ENCODE results near the gene ERC1. TPM values are rescaled to one million over a fixed set of nuclear protein-coding genes. Genes with fewer than 3 reads are reported as not detected.

The ERC1 gene
- 10 to 100 TPM; 44.1 to 51.9 TPM for total RNA-seq
- 10 to 100 TPM; 14.0 to 22.5 (median 14.3) TPM for polyA plus RNA-seq
- total RNA-seq = 28.5 to 109 (median 55.2) reads per million in 6 experiments

GRCh38 chr12:990661-991349 is at the start of gene ERC1:
TSS of gene ERC1 (plus strand) at chr12:991223. CDS start at chr12:1027904, 36,681 bp downstream.
- H3K4me3 Mint-ChIP-seq = peak within 1 kb of the TSS; percentile 88 to 98 (median 96)
- POLR2A ChIA-PET = interaction anchor here (0.6 to 3.0 kb wide), 7 partner anchors 13 to 602 kb away, joined by 3 to 27 read pairs (median 4); partner anchors contain the start of genes CCDC77 and RAD52
- peak; percentile 78 to 82 for ATAC-seq

GRCh38 chr12:943051-943450 is 48.0 kb upstream of the ERC1 start:
- H3K27ac Mint-ChIP-seq = peak overlapping the region in 1 of 10 donors; percentile 67
- H3K4me1 Mint-ChIP-seq = peaks cover 25 to 45% (median 37%) of the 10 kb centered on the region in 4 donors
- no peak overlapping the region for H3K4me3 Mint-ChIP-seq
- POLR2A ChIA-PET = no interaction called here
- no peaks in the 10 kb centered on the region for H3K27me3 Mint-ChIP-seq
- H3K9me3 Mint-ChIP-seq = no peaks in the 10 kb centered on the region
- H3K36me3 Mint-ChIP-seq = peaks cover 4 to 63% (median 10%) of the 10 kb centered on the region in 3 donors
- no peak for DNase-seq
- no peak for ATAC-seq

More at GRCh38 chr12:990661-991349, at the start of gene ERC1:
- Mint-ChIP-seq H3K27me3 (no peaks in the 10 kb centered on the region), H3K9me3 (no peaks in the 10 kb centered on the region), H3K27ac (peak within 1 kb of the TSS; percentile 92 to 99 (median 96)), H3K36me3 (peaks cover 0 to 1% (median 0%) of the 10 kb centered on the region in 3 donors), H3K4me1 (peaks cover 30 to 51% (median 48%) of the 10 kb centered on the region in 4 donors)
- peak; percentile 73 to 91 (median 88) for DNase-seq

GRCh38 chr12:944211-944610 is 46.8 kb upstream of the ERC1 start:
- Mint-ChIP-seq H3K4me1 (peaks cover 32 to 54% (median 47%) of the 10 kb centered on the region in 4 donors), H3K27me3 (no peaks in the 10 kb centered on the region), H3K4me3 (peak overlapping the region in 4 of 10 donors; percentile 1 to 40 (median 8)), H3K9me3 (no peaks in the 10 kb centered on the region), H3K27ac (peak overlapping the region; percentile 37 to 87 (median 59)), H3K36me3 (peaks cover 4 to 57% (median 10%) of the 10 kb centered on the region in 3 donors)
- POLR2A ChIA-PET = interaction anchor here (0.7 kb wide), 1 partner anchor 30 kb away, joined by 8 read pairs; no protein-coding TSS in a partner anchor
- no peak for DNase-seq
- ATAC-seq = no peak

DNA sequence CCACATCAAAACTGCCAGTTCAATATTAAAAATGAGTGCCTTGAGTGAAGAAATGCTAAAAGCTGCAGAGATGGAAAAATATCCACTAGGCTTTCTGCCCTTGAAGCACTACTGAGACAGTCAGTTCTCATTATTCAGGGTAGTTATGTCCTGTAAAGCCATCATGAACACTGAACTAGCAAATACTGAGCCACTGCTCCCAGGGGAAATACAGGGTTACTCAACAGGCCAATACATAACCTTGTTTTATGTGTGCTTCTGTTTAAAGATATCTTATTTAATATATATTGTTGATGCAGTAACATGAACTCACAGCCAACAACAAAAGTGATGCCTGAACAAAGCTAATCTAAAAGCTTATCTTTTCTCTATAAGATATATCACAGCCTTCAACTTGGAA is 44.8 kb upstream of the ERC1 start:
- DNase-seq = no peak
- Mint-ChIP-seq H3K4me1 (peaks cover 27 to 48% (median 42%) of the 10 kb centered on the region in 4 donors), H3K27me3 (no peaks in the 10 kb centered on the region), H3K9me3 (no peaks in the 10 kb centered on the region), H3K36me3 (peaks cover 0 to 39% (median 0%) of the 10 kb centered on the region in 3 donors), H3K4me3 (peak overlapping the region in 3 of 10 donors; percentile 2 to 58 (median 37)), H3K27ac (peak overlapping the region in 7 of 10 donors; percentile 2 to 76 (median 38))
- ATAC-seq = no peak
- POLR2A ChIA-PET = interaction anchor here (0.8 kb wide), 1 partner anchor 17 kb away, joined by 3 read pairs; no protein-coding TSS in a partner anchor

DNA sequence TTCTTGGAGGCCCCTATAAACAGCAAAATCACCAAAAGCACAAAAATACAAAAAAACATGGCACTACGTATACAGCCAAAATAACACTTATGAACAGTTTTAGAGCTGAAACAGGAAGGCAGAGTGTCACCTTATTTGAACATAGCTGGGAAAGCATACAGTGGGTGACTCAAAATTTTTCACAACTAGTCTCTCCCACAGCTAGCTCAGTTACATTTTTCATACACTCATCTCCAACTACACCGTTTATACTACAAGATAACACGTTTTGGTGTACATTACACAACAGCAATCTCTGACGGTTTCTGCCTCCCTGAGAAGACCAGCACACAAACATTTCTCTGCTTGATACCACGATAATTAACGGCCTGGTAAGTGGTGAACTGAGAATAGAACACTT is 44.4 kb upstream of the ERC1 start:
- Mint-ChIP-seq H3K4me1 (peaks cover 27 to 48% (median 42%) of the 10 kb centered on the region in 4 donors), H3K4me3 (peak overlapping the region in 4 of 10 donors; percentile 22 to 58 (median 32))
- DNase-seq = no peak

GRCh38 chr12:948238-948637 is 42.8 kb upstream of the ERC1 start:
- Mint-ChIP-seq H3K27ac (peak overlapping the region; percentile 4 to 95 (median 38)), H3K9me3 (no peaks in the 10 kb centered on the region), H3K36me3 (peaks cover 0 to 25% (median 0%) of the 10 kb centered on the region in 3 donors), H3K4me3 (peak overlapping the region; percentile 38 to 99 (median 78)), H3K27me3 (no peaks in the 10 kb centered on the region), H3K4me1 (peaks cover 25 to 42% (median 40%) of the 10 kb centered on the region in 4 donors)
- DNase-seq (no peak), ATAC-seq (no peak)
- POLR2A ChIA-PET = interaction anchor here (1.9 kb wide), 1 partner anchor 43 kb away, joined by 27 read pairs; the partner anchor contains the start of gene ERC1

More for the DNA sequence above, 44.4 kb upstream of the ERC1 start:
- H3K27ac Mint-ChIP-seq = peak overlapping the region in 8 of 10 donors; percentile 1 to 73 (median 24)
- H3K9me3 Mint-ChIP-seq = no peaks in the 10 kb centered on the region
- POLR2A ChIA-PET = interaction anchor here (0.8 kb wide), 1 partner anchor 17 kb away, joined by 3 read pairs; no protein-coding TSS in a partner anchor
- H3K36me3 Mint-ChIP-seq = peaks cover 0 to 38% (median 0%) of the 10 kb centered on the region in 3 donors
- H3K27me3 Mint-ChIP-seq = no peaks in the 10 kb centered on the region
- ATAC-seq = no peak

GRCh38 chr12:949453-950191 is 41.4 kb upstream of the ERC1 start, which contains the start of gene RAD52:
TSS of gene RAD52 (minus strand) at chr12:949694. CDS start at chr12:933058, 16,636 bp downstream.
- peak; percentile 93 to 97 (median 96) for DNase-seq
- peak within 1 kb of the TSS; percentile 87 to 99 (median 96) for H3K27ac Mint-ChIP-seq
- POLR2A ChIA-PET = interaction anchor here (0.7 to 1.9 kb wide), 15 partner anchors 39 to 645 kb away, joined by 3 to 27 read pairs (median 5); partner anchors contain the start of genes ERC1, FBXL14, KDM5A and WNK1
- ATAC-seq = peak; percentile 86 to 88
- no peaks in the 10 kb centered on the region for H3K9me3 Mint-ChIP-seq
- H3K4me3 Mint-ChIP-seq = peak within 1 kb of the TSS; percentile 86 to 99 (median 97)
- no peaks in the 10 kb centered on the region for H3K27me3 Mint-ChIP-seq
- H3K36me3 Mint-ChIP-seq = peaks cover 0 to 13% (median 0%) of the 10 kb centered on the region in 3 donors
- H3K4me1 Mint-ChIP-seq = peaks cover 19 to 30% (median 29%) of the 10 kb centered on the region in 4 donors

DNA sequence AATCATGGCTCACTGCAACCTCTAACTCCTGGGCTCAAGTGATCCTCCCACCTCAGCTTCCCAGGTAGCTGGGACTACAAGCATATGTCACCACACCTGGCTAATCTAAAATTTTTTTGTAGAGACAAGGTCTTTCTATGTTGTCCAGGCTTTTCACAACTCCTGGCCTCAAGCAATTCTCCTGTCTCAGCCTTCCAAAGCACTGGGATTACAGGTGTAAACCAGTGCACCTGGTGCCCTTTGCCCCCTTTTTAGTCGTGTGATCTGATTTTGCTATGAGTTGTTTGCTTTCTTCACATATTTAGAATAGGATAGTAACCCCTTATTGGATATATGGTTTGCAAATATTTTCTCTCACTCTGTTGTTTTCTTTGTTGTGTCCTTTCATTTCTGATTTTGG is 39.8 kb upstream of the ERC1 start:
- Mint-ChIP-seq H3K9me3 (no peaks in the 10 kb centered on the region), H3K27ac (peak overlapping the region in 6 of 10 donors; percentile 5 to 87 (median 49)), H3K36me3 (peaks cover 0 to 4% (median 0%) of the 10 kb centered on the region in 3 donors), H3K4me1 (peaks cover 14 to 23% (median 22%) of the 10 kb centered on the region in 4 donors), H3K27me3 (no peaks in the 10 kb centered on the region), H3K4me3 (peak overlapping the region in 8 of 10 donors; percentile 39 to 99 (median 60))
- no peak for DNase-seq
- no peak for ATAC-seq
- POLR2A ChIA-PET = no interaction called here

GRCh38 chr12:953776-954175 is 37.2 kb upstream of the ERC1 start:
- peak overlapping the region in 2 of 10 donors; percentile 7 to 72 for H3K27ac Mint-ChIP-seq
- no peaks in the 10 kb centered on the region for H3K9me3 Mint-ChIP-seq
- peaks cover 5 to 6% (median 5%) of the 10 kb centered on the region in 4 donors for H3K4me1 Mint-ChIP-seq
- no peak for DNase-seq
- POLR2A ChIA-PET = no interaction called here
- no peaks in the 10 kb centered on the region for H3K36me3 Mint-ChIP-seq
- H3K4me3 Mint-ChIP-seq = no peak overlapping the region
- no peaks in the 10 kb centered on the region for H3K27me3 Mint-ChIP-seq
- no peak for ATAC-seq

- Mint-ChIP-seq H3K4me1 (peaks cover 0 to 1% (median 0%) of the 10 kb centered on the region in 4 donors), H3K4me3 (no peak overlapping the region), H3K27ac (no peak overlapping the region), H3K9me3 (no peaks in the 10 kb centered on the region), H3K27me3 (no peaks in the 10 kb centered on the region), H3K36me3 (no peaks in the 10 kb centered on the region)
- DNase-seq (no peak), ATAC-seq (no peak)
- POLR2A ChIA-PET = no interaction called here
Observed at GRCh38 chr12:954741-955140, 36.3 kb upstream of the ERC1 start.

- DNase-seq (no peak), ATAC-seq (no peak)
- no peaks in the 10 kb centered on the region for H3K4me1 Mint-ChIP-seq
- H3K27me3 Mint-ChIP-seq = no peaks in the 10 kb centered on the region
- no peaks in the 10 kb centered on the region for H3K36me3 Mint-ChIP-seq
- POLR2A ChIA-PET = no interaction called here
- no peak overlapping the region for H3K4me3 Mint-ChIP-seq
- no peaks in the 10 kb centered on the region for H3K9me3 Mint-ChIP-seq
- no peak overlapping the region for H3K27ac Mint-ChIP-seq
Observed at GRCh38 chr12:955939-956338, 35.1 kb upstream of the ERC1 start.

DNA sequence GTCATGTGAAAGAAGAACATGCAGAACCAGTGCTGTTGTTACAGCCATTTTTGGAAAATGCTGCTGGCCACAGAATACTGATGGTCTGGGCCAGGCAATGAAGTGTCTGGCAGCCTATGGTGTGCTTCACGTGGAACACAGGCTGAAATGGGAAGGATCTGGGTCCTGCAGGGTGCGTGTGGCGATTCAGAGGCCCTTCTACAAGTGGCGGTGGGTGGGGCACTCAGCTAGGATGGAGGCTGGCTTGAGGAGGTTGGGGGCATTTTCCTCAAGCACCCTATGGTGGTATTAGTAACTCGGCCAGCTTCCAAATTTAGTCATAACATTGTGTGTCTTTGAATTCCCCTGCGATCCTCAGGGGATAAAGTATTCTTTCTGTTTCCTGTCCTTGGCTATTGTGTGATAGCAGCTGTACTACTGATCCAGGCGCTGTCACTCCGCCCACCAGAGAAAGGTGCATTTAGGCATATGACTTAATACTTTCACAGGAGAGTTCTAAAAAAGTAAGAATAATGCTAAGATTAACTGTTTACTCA is 32.4 kb upstream of the ERC1 start:
- no peaks in the 10 kb centered on the region for H3K4me1 Mint-ChIP-seq
- no peaks in the 10 kb centered on the region for H3K27me3 Mint-ChIP-seq
- H3K36me3 Mint-ChIP-seq = no peaks in the 10 kb centered on the region
- no peak overlapping the region for H3K4me3 Mint-ChIP-seq
- DNase-seq (no peak), ATAC-seq (no peak)
- H3K9me3 Mint-ChIP-seq = no peaks in the 10 kb centered on the region
- H3K27ac Mint-ChIP-seq = no peak overlapping the region
- POLR2A ChIA-PET = interaction anchor here (1.2 kb wide), 1 partner anchor 143 kb away, joined by 3 read pairs; no protein-coding TSS in a partner anchor
